ENCODE measurements around the gene DCP1B.
A peak's percentile ranks its signal among the peaks of the same experiment; 100 is the strongest.
"Not testable (repeated sequence)": the region's sequence is repeated elsewhere in the genome, so short reads cannot be mapped to it uniquely, and the experiment has no call there.

DCP1B gene

GRCh38 chr12:1974812-1975211 is 29.4 kb downstream of the DCP1B start:
- no peak for DNase-seq (ENCODE audit: low read depth)

- DNase-seq (ENCODE audit: low read depth), result no peak
These were observed 31.4 kb downstream of the DCP1B start for GRCh38 chr12:1972856-1973317.

- DNase-seq (ENCODE audit: low read depth), result no peak
These were observed 32.0 kb downstream of the DCP1B start for GRCh38 chr12:1972260-1972659.

- DNase-seq (ENCODE audit: low read depth), result no peak
These were observed 33.8 kb downstream of the DCP1B start for GRCh38 chr12:1970331-1970900.

GRCh38 chr12:1966561-1967226 is 37.6 kb downstream of the DCP1B start:
- no peak for DNase-seq (ENCODE audit: low read depth)

- DNase-seq (ENCODE audit: low read depth), result no peak
These were observed 38.3 kb downstream of the DCP1B start for GRCh38 chr12:1965916-1966315.

GRCh38 chr12:1962051-1963020 is 41.9 kb downstream of the DCP1B start:
- no peak for DNase-seq (ENCODE audit: low read depth)

- no peak for DNase-seq (ENCODE audit: low read depth)
These were observed 47.5 kb downstream of the DCP1B start for GRCh38 chr12:1956716-1957115.

- DNase-seq (ENCODE audit: low read depth), result no peak
These were observed 54.3 kb downstream of the DCP1B start for GRCh38 chr12:1949771-1950470.

- DNase-seq (ENCODE audit: low read depth), result no peak
These were observed 55.4 kb downstream of the DCP1B start for GRCh38 chr12:1948883-1949282.

- DNase-seq (ENCODE audit: low read depth), result no peak
These were observed 57.2 kb downstream of the DCP1B start for GRCh38 chr12:1947081-1947480.

GRCh38 chr12:1946296-1946695 is 58.0 kb downstream of the DCP1B start:
- no peak for DNase-seq (ENCODE audit: low read depth)

- not testable (repeated sequence) for DNase-seq (ENCODE audit: low read depth)
These were observed 58.8 kb downstream of the DCP1B start for GRCh38 chr12:1945502-1945901.

- DNase-seq (ENCODE audit: low read depth), result peak; percentile 61
These were observed 64.3 kb downstream of the DCP1B start for GRCh38 chr12:1939801-1940607.

- no peak for DNase-seq (ENCODE audit: low read depth)
These were observed 64.9 kb downstream of the DCP1B start for GRCh38 chr12:1939331-1939730.

- DNase-seq (ENCODE audit: low read depth), result no peak
These were observed 66.6 kb downstream of the DCP1B start for GRCh38 chr12:1937481-1938224.

- no peak for DNase-seq (ENCODE audit: low read depth)
These were observed 67.6 kb downstream of the DCP1B start for GRCh38 chr12:1936406-1937320.

- no peak for DNase-seq (ENCODE audit: low read depth)
These were observed 68.4 kb downstream of the DCP1B start for GRCh38 chr12:1935700-1936378.

GRCh38 chr12:1935242-1935641 is 69.0 kb downstream of the DCP1B start:
- no peak for DNase-seq (ENCODE audit: low read depth)
